Measurements from ENCODE around the gene MYO3A. TPM values are rescaled to one million over a fixed set of nuclear protein-coding genes. Genes with fewer than 3 reads are reported as not detected.

Gene MYO3A
- total RNA-seq, 2 experiments from 2014 or later: not detected

- TF ChIP-seq CTCF (IDR thresholded peaks at IDR 0.05): no peak
- intact Hi-C loops (cut with micrococcal nuclease): no loop called here
- no peak overlapping the region for H3K27ac Mint-ChIP-seq
- H3K4me3 Mint-ChIP-seq: no peak overlapping the region
- H3K9me3 Mint-ChIP-seq: no peaks in the 10 kb centered on the region
- ChIA-PET CTCF (no interaction called here), POLR2A (no interaction called here)
- ATAC-seq: no peak
- H3K4me1 Mint-ChIP-seq (ENCODE audit: low read depth): peaks cover 30% of the 10 kb centered on the region
- no peak for DNase-seq
- H3K36me3 Mint-ChIP-seq (ENCODE audit: low read depth): no peaks in the 10 kb centered on the region
- H3K27me3 Mint-ChIP-seq: peaks cover 67% of the 10 kb centered on the region
These were observed 280.0 kb downstream of the MYO3A start for GRCh38 chr10:26214004-26214403.

GRCh38 chr10:26214551-26215395 is 280.7 kb downstream of the MYO3A start:
- no peak for TF ChIP-seq CTCF (IDR thresholded peaks at IDR 0.05)
- POLR2A ChIA-PET: no interaction called here
- no peak for ATAC-seq
- Mint-ChIP-seq H3K9me3 (no peaks in the 10 kb centered on the region), H3K36me3 (ENCODE audit: low read depth) (no peaks in the 10 kb centered on the region), H3K27ac (no peak overlapping the region), H3K4me3 (peak overlapping the region; percentile 43), H3K4me1 (ENCODE audit: low read depth) (peaks cover 30% of the 10 kb centered on the region), H3K27me3 (peaks cover 72% of the 10 kb centered on the region)
- intact Hi-C loops (cut with micrococcal nuclease): no loop called here
- DNase-seq: no peak
- CTCF ChIA-PET: no interaction called here

GRCh38 chr10:26215396-26215934 is 281.4 kb downstream of the MYO3A start:
- peaks cover 30% of the 10 kb centered on the region for H3K4me1 Mint-ChIP-seq (ENCODE audit: low read depth)
- no peak for TF ChIP-seq CTCF (IDR thresholded peaks at IDR 0.05)
- no peak for ATAC-seq

GRCh38 chr10:26215935-26216584 is 282.0 kb downstream of the MYO3A start:
- ATAC-seq (peak; percentile 91), DNase-seq (peak; percentile 71)
- peak overlapping the region; percentile 43 for H3K4me3 Mint-ChIP-seq
- no peaks in the 10 kb centered on the region for H3K9me3 Mint-ChIP-seq
- intact Hi-C loops (cut with micrococcal nuclease): no loop called here
- ChIA-PET CTCF (interaction anchor here (0.8 to 1.5 kb wide), 3 partner anchors 24 to 340 kb away, joined by 3 read pairs; no protein-coding TSS in a partner anchor), POLR2A (no interaction called here)
- no peak overlapping the region for H3K27ac Mint-ChIP-seq
- TF ChIP-seq CTCF (IDR thresholded peaks at IDR 0.05): no peak
- H3K36me3 Mint-ChIP-seq (ENCODE audit: low read depth): no peaks in the 10 kb centered on the region
- peaks cover 84% of the 10 kb centered on the region for H3K27me3 Mint-ChIP-seq
- H3K4me1 Mint-ChIP-seq (ENCODE audit: low read depth): peaks cover 30% of the 10 kb centered on the region

More at GRCh38 chr10:26215396-26215934, 281.4 kb downstream of the MYO3A start:
- H3K4me3 Mint-ChIP-seq: peak overlapping the region; percentile 43
- intact Hi-C loops (cut with micrococcal nuclease): no loop called here
- no peak overlapping the region for H3K27ac Mint-ChIP-seq
- DNase-seq: no peak
- H3K9me3 Mint-ChIP-seq: no peaks in the 10 kb centered on the region
- POLR2A ChIA-PET: no interaction called here
- no peaks in the 10 kb centered on the region for H3K36me3 Mint-ChIP-seq (ENCODE audit: low read depth)
- CTCF ChIA-PET: interaction anchor here (1.2 to 1.5 kb wide), 2 partner anchors 84 to 340 kb away, joined by 3 read pairs; no protein-coding TSS in a partner anchor
- H3K27me3 Mint-ChIP-seq: peaks cover 79% of the 10 kb centered on the region

All from activated CD8-positive, alpha-beta T cell treated with anti-CD3 and anti-CD28 coated beads for 36 hours (primary cell).